HG03064 (cell line): ENCODE measurements around the gene IRX2.

ENCODE experiments used
- ATAC-seq: cut with Tn5 transposase; IDR thresholded peaks from one replicate; pipeline ENCODE4 v1.9.1; 2021; ENCODE audit warnings: low read depth; ENCODE audit not compliant: unreplicated experiment

IRX2 gene

GRCh38 chr5:2699686-2700085 is 51.8 kb downstream of the IRX2 start:
- no peak for ATAC-seq

GRCh38 chr5:2699231-2699630 is 52.2 kb downstream of the IRX2 start:
- no peak for ATAC-seq

- no peak for ATAC-seq
Measured at GRCh38 chr5:2698581-2698980, 52.9 kb downstream of the IRX2 start.

GRCh38 chr5:2697446-2698200 is 53.9 kb downstream of the IRX2 start:
- ATAC-seq = no peak

DNA sequence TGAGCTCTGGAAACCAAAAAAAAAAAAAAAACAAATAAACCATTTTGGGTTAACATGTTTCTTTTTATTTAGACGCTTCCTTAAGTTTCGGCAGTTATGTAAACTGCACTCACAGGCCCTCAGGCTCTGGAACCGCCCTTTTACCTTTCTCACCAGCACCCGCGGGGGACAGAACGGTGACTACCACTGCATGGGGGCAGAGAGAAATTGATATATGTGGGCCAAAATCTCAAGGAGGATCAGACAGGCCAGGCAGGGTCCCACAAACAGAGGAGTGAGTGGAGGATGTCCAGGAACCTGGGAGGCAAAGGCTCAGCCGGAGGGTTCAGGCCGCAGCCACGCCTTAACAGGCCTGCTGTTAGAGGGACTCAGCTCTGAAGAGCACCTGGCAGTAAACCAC is 54.4 kb downstream of the IRX2 start:
- no peak for ATAC-seq
